Measurements from ENCODE around the gene PPFIA1. TPM values are rescaled to one million over a fixed set of nuclear protein-coding genes. Genes with fewer than 3 reads are reported as not detected.
"Not testable (repeated sequence)": the region's sequence is repeated elsewhere in the genome, so short reads cannot be mapped to it uniquely, and the experiment has no call there.

The PPFIA1 gene
- total RNA-seq, 4 donors from 2014 or later: 58.3 to 119 (median 84.7) TPM

GRCh38 chr11:70250876-70251658 is 19.4 kb upstream of the PPFIA1 start:
- DNase-seq (ENCODE audit: low spot score) (no peak), ATAC-seq (ENCODE audit: low FRiP score) (no peak)
- TF ChIP-seq CTCF (IDR thresholded peaks at IDR 0.05): no peak

DNA sequence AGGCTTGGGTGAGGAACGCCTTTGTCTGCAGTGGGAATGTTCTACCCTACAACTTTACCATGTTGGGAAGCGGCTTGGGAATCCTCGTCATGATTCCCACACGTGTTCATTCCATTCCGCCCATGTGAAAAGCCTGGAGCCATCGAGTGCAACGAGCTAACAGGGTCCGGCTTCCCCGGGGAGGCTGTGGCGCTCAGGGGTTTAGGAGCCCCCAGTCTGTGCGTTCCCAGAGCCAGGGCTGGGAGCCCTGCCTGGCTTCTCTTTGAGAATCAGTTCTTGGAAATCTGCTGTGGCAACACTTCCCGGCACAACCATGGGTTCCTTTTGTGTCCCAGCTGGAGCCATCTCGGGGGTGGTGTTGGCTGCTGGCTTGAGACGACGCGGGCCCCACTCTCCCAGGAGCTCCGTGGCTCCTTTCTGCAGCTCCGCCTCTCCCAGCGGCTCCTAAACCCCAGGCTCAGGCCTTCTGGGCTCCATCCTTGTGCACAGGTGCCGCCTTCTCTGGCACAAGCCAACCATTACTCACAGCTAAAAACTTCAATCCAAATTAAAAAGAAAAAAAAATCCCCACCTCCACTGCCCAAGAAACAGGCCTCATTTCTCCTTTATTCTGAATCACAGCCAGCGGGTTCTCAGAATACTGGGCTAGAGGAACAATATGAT is 18.7 kb upstream of the PPFIA1 start:
- TF ChIP-seq CTCF (IDR thresholded peaks at IDR 0.05): no peak
- peak; percentile 72 for ATAC-seq (ENCODE audit: low FRiP score)
- no peak for DNase-seq (ENCODE audit: low spot score)

DNA sequence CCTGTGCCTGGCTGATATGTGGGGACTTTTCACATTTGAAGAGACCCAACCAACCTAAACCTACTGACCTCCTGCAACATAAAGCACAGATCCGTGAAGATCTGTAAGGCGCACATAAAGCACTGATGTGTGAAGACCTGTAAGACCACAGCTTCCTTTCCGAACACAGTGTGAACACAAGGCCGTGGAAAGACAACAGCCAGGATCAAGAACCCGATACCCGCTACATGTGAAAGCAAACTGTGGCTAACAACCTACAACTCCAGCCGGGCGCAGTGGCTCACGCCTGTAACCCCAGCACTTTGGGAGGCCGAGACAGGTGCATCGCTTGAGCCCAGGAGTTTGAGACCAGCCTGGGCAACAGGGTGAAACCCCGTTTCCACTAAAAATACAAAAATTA is 17.6 kb upstream of the PPFIA1 start:
- no peak for ATAC-seq (ENCODE audit: low FRiP score)
- no peak for TF ChIP-seq CTCF (IDR thresholded peaks at IDR 0.05)
- no peak for DNase-seq (ENCODE audit: low spot score)

GRCh38 chr11:70255477-70256116 is 14.9 kb upstream of the PPFIA1 start:
- no peak for TF ChIP-seq CTCF (IDR thresholded peaks at IDR 0.05)
- peak; percentile 45 for ATAC-seq (ENCODE audit: low FRiP score)
- no peak for DNase-seq (ENCODE audit: low spot score)

DNA sequence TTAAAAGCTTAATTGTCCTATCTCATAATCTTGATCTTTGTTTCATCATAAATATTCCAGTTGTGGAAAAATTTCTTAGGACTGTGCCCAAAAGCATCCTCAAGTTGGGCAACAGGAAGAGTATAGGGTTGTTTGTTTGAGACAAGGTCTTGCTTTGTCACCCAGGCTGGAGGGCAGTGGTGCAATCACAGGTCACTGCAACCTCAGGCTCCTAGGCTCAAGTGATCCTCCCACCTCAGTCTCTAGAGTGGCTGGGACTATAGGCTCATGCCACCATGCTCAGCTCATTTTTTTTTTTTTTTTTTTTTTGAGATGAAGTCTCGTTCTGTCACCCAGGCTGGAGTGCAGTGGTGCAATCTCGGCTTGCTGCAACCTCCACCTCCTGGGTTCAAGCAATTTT is 11.4 kb upstream of the PPFIA1 start:
- not testable (repeated sequence) for ATAC-seq (ENCODE audit: low FRiP score); DNase-seq (ENCODE audit: low spot score)

- ATAC-seq (ENCODE audit: low FRiP score): no peak
- TF ChIP-seq CTCF (IDR thresholded peaks at IDR 0.05): no peak
- no peak for DNase-seq (ENCODE audit: low spot score)
These were observed 7.5 kb upstream of the PPFIA1 start for GRCh38 chr11:70262951-70263350.

GRCh38 chr11:70263363-70263762 is 7.1 kb upstream of the PPFIA1 start:
- DNase-seq (ENCODE audit: low spot score) (no peak), ATAC-seq (ENCODE audit: low FRiP score) (no peak)
- no peak for TF ChIP-seq CTCF (IDR thresholded peaks at IDR 0.05)

Measured in omental fat pad (tissue), 4 donors.